HepG2 (cell line): ENCODE measurements around the gene ISG20L2. TPM values are rescaled to one million over a fixed set of nuclear protein-coding genes. Genes with fewer than 3 reads are reported as not detected.
A peak's percentile ranks its signal among the peaks of the same experiment; 100 is the strongest.

Experiments
- CBX1 ChIP-seq: IDR thresholded peaks from one replicate; pipeline ENCODE4 v1.6.1; 2016; ENCODE audit warnings: antibody characterized with exemption, low read depth
- HNF4A ChIP-seq: sonication (generic); formaldehyde crosslinking; IDR thresholded peaks from 2 replicates; pipeline ENCODE4 v1.4.0; 2020; ENCODE audit warnings: missing genetic modification reagents
- MTF2 ChIP-seq: sonication (generic); formaldehyde crosslinking; IDR thresholded peaks from 2 replicates; pipeline ENCODE4 v1.5.0; 2020; ENCODE audit warnings: missing genetic modification reagents, borderline replicate concordance
- TCF7L2 ChIP-seq: IDR thresholded peaks from 2 replicates; pipeline ENCODE4 v1.6.1; 2011; ENCODE audit warnings: mild to moderate bottlenecking, low read depth, low read length, moderate library complexity
- ZNF10 ChIP-seq: sonication (generic); formaldehyde crosslinking; IDR thresholded peaks from 2 replicates; pipeline ENCODE4 v1.4.0; 2020; ENCODE audit warnings: mild to moderate bottlenecking, low read depth, missing genetic modification reagents, borderline replicate concordance
- ZNF124 ChIP-seq: sonication (generic); formaldehyde crosslinking; IDR thresholded peaks from 2 replicates; pipeline ENCODE4 v1.4.0; 2020; ENCODE audit warnings: missing genetic modification reagents
- ZNF484 ChIP-seq: sonication (generic); formaldehyde crosslinking; IDR thresholded peaks from 2 replicates; pipeline ENCODE4 v1.5.1; 2020; ENCODE audit warnings: mild to moderate bottlenecking, low read depth, missing genetic modification reagents, borderline replicate concordance
- ZNF556 ChIP-seq: sonication (generic); formaldehyde crosslinking; IDR thresholded peaks from 2 replicates; pipeline ENCODE4 v1.4.0; 2020; ENCODE audit warnings: mild to moderate bottlenecking, missing genetic modification reagents, borderline replicate concordance
- ZNF589 ChIP-seq: sonication (generic); formaldehyde crosslinking; conservative IDR thresholded peaks from 2 replicates; pipeline ENCODE4 v1.8.0; 2022; ENCODE audit warnings: mild to moderate bottlenecking, moderate library complexity, missing genetic modification reagents
- ZNF614 ChIP-seq: IDR thresholded peaks from 2 replicates; pipeline ENCODE4 v1.6.1; 2018; ENCODE audit warnings: missing biosample characterization, missing genetic modification reagents, inconsistent platforms, borderline replicate concordance
- polyA plus RNA-seq, 8 experiments: library from polyadenylated mRNA; depleted of rRNA in 3 of 8; stranded (reverse) in 7 of 8; unstranded in 1 of 8; fragments of >200 nt; fragmentation: Illumina TruSeq in 4 of 8; extraction: Trizol in 4 of 8; gene quantifications; 2 replicates each; pipeline versions ENCODE4 v1.2.1 to v1.2.3, GENCODE V29; 2011 to 2016; ENCODE audit warnings: low read depth in 4 of 8, missing spikeins in 1 of 8, mixed read lengths in 1 of 8; ENCODE audit not compliant: insufficient read depth in 1 of 8
- total RNA-seq, 5 experiments: library from RNA; depleted of rRNA; stranded (reverse); fragments of >200 nt; fragmentation: Illumina TruSeq; extraction: Trizol; gene quantifications; 2 replicates each; pipeline ENCODE4 v1.2.3, GENCODE V29; 2016; ENCODE audit warnings: low read depth in 1 of 5
- TF ChIP-seq, protein P1 (sequence below): sonication (generic); formaldehyde crosslinking; IDR thresholded peaks from 2 replicates; pipeline ENCODE4 v1.9.0; 2021; ENCODE audit warnings: missing genetic modification reagents, borderline replicate concordance
- TF ChIP-seq, protein P2 (sequence below): sonication (generic); formaldehyde crosslinking; IDR thresholded peaks from 2 replicates; pipeline ENCODE4 v1.4.0; 2020; ENCODE audit warnings: missing genetic modification reagents
- TF ChIP-seq, protein P3 (sequence below): sonication (generic); formaldehyde crosslinking; IDR thresholded peaks from 2 replicates; pipeline ENCODE4 v1.5.1; 2020; ENCODE audit warnings: mild to moderate bottlenecking, moderate library complexity, missing genetic modification reagents
- TF ChIP-seq, protein P4 (sequence below): sonication (generic); formaldehyde crosslinking; IDR thresholded peaks from 2 replicates; pipeline ENCODE4 v1.5.0; 2020; ENCODE audit warnings: mild to moderate bottlenecking, missing genetic modification reagents, borderline replicate concordance

ISG20L2 gene
- total and polyA plus RNA-seq, 2 of the 13 experiments (the other 11 are each of a cell fraction or from before 2014, with no cell fraction given): 19.8 to 21.3 TPM

DNA sequence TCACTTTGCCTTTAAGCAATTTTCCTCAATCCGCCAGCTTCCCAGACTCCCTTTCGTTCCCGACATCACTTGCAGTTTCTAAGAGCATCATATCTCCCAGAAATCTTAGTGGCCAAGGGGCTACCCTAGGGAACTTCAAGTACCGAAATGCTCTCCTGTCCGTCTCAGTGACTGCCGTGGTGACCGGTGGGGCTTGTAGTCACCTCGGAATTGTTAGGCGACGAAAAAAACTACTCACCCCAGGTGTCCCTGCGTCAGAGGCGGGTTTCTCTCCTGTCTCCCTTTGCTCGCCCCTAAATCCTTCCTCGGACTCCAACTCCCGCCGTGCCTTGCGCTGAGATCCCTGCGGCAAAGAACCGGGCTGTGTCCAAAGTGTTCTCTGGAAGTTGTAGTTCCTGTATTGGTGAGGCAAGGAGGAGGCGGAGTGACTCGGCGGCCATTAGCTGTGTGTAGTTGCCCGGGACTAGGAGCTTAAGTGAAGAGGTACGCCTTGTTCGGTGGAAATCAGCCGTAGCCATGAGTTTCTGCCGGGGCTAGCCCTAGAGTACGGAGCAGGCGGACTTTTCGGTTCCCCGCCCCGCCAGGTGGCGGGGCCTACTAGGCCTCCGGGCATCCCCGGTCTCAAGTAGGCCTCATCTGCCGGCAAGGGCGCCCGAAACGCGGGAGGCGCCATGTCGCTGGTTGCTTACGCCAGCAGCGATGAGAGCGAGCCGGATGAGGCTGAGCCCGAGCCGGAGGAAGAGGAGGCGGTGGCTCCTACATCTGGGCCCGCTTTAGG lies 38.7 kb upstream of the ISG20L2 start, which contains the start of gene PRCC (continued):
- TF ChIP-seq, protein P1, sequence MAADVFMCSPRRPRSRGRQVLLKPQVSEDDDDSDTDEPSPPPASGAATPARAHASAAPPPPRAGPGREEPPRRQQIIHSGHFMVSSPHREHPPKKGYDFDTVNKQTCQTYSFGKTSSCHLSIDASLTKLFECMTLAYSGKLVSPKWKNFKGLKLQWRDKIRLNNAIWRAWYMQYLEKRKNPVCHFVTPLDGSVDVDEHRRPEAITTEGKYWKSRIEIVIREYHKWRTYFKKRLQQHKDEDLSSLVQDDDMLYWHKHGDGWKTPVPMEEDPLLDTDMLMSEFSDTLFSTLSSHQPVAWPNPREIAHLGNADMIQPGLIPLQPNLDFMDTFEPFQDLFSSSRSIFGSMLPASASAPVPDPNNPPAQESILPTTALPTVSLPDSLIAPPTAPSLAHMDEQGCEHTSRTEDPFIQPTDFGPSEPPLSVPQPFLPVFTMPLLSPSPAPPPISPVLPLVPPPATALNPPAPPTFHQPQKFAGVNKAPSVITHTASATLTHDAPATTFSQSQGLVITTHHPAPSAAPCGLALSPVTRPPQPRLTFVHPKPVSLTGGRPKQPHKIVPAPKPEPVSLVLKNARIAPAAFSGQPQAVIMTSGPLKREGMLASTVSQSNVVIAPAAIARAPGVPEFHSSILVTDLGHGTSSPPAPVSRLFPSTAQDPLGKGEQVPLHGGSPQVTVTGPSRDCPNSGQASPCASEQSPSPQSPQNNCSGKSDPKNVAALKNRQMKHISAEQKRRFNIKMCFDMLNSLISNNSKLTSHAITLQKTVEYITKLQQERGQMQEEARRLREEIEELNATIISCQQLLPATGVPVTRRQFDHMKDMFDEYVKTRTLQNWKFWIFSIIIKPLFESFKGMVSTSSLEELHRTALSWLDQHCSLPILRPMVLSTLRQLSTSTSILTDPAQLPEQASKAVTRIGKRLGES: no peak
- no peak for TF ChIP-seq TCF7L2
- TF ChIP-seq MTF2 (CRISPR knock-in tag): no peak
- no peak for TF ChIP-seq CBX1
- TF ChIP-seq, protein P2, sequence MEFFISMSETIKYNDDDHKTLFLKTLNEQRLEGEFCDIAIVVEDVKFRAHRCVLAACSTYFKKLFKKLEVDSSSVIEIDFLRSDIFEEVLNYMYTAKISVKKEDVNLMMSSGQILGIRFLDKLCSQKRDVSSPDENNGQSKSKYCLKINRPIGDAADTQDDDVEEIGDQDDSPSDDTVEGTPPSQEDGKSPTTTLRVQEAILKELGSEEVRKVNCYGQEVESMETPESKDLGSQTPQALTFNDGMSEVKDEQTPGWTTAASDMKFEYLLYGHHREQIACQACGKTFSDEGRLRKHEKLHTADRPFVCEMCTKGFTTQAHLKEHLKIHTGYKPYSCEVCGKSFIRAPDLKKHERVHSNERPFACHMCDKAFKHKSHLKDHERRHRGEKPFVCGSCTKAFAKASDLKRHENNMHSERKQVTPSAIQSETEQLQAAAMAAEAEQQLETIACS: no peak
- no peak; the same call in 1 of the 2 replicates for TF ChIP-seq ZNF614 (CRISPR knock-in tag)
- TF ChIP-seq ZNF484 (CRISPR knock-in tag): no peak
- TF ChIP-seq HNF4A (CRISPR knock-in tag): no peak
- TF ChIP-seq ZNF589 (CRISPR knock-in tag): no peak
- TF ChIP-seq, protein P3, sequence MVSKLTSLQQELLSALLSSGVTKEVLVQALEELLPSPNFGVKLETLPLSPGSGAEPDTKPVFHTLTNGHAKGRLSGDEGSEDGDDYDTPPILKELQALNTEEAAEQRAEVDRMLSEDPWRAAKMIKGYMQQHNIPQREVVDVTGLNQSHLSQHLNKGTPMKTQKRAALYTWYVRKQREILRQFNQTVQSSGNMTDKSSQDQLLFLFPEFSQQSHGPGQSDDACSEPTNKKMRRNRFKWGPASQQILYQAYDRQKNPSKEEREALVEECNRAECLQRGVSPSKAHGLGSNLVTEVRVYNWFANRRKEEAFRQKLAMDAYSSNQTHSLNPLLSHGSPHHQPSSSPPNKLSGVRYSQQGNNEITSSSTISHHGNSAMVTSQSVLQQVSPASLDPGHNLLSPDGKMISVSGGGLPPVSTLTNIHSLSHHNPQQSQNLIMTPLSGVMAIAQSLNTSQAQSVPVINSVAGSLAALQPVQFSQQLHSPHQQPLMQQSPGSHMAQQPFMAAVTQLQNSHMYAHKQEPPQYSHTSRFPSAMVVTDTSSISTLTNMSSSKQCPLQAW (CRISPR knock-in tag): peak; percentile 72
- no peak for TF ChIP-seq ZNF10 (CRISPR knock-in tag)
- TF ChIP-seq, protein P4, sequence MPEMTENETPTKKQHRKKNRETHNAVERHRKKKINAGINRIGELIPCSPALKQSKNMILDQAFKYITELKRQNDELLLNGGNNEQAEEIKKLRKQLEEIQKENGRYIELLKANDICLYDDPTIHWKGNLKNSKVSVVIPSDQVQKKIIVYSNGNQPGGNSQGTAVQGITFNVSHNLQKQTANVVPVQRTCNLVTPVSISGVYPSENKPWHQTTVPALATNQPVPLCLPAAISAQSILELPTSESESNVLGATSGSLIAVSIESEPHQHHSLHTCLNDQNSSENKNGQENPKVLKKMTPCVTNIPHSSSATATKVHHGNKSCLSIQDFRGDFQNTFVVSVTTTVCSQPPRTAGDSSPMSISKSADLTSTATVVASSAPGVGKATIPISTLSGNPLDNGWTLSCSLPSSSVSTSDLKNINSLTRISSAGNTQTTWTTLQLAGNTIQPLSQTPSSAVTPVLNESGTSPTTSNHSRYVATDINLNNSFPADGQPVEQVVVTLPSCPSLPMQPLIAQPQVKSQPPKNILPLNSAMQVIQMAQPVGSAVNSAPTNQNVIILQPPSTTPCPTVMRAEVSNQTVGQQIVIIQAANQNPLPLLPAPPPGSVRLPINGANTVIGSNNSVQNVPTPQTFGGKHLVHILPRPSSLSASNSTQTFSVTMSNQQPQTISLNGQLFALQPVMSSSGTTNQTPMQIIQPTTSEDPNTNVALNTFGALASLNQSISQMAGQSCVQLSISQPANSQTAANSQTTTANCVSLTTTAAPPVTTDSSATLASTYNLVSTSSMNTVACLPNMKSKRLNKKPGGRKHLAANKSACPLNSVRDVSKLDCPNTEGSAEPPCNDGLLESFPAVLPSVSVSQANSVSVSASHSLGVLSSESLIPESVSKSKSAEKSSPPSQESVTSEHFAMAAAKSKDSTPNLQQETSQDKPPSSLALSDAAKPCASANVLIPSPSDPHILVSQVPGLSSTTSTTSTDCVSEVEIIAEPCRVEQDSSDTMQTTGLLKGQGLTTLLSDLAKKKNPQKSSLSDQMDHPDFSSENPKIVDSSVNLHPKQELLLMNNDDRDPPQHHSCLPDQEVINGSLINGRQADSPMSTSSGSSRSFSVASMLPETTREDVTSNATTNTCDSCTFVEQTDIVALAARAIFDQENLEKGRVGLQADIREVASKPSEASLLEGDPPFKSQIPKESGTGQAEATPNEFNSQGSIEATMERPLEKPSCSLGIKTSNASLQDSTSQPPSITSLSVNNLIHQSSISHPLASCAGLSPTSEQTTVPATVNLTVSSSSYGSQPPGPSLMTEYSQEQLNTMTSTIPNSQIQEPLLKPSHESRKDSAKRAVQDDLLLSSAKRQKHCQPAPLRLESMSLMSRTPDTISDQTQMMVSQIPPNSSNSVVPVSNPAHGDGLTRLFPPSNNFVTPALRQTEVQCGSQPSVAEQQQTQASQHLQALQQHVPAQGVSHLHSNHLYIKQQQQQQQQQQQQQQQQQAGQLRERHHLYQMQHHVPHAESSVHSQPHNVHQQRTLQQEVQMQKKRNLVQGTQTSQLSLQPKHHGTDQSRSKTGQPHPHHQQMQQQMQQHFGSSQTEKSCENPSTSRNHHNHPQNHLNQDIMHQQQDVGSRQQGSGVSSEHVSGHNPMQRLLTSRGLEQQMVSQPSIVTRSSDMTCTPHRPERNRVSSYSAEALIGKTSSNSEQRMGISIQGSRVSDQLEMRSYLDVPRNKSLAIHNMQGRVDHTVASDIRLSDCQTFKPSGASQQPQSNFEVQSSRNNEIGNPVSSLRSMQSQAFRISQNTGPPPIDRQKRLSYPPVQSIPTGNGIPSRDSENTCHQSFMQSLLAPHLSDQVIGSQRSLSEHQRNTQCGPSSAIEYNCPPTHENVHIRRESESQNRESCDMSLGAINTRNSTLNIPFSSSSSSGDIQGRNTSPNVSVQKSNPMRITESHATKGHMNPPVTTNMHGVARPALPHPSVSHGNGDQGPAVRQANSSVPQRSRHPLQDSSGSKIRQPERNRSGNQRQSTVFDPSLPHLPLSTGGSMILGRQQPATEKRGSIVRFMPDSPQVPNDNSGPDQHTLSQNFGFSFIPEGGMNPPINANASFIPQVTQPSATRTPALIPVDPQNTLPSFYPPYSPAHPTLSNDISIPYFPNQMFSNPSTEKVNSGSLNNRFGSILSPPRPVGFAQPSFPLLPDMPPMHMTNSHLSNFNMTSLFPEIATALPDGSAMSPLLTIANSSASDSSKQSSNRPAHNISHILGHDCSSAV: 0 out of 2 replicates have a peak, but pooled peaks have one; percentile 66
- no peak; the same call in 1 of the 2 replicates for TF ChIP-seq ZNF556 (CRISPR knock-in tag)
- TF ChIP-seq ZNF124: 0 out of 2 replicates have a peak, but pooled peaks have one; percentile 27
